Measurements from ENCODE around the gene FALEC.
"Not testable (repeated sequence)": the region's sequence is repeated elsewhere in the genome, so short reads cannot be mapped to it uniquely, and the experiment has no call there.

The FALEC gene

DNA sequence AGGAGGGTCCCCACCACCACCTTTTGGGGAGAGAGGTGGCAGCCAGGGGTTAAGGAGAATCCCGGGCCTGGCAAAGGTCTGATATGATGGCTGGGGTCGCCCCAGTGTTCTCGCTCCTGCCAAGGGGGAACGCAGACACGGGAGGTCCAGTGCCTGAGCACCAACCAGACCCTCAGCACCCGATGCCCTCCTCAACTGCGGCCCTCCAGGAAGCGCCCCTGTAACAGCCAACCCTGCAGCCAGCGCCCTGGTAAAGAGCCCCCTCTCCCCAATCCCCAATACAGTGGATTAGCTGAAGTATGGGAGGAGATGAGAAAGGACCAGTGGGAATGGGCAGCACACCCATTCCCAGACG lies 44.1 kb downstream of the FALEC start:
- Histone ChIP-seq H3K36me3 (ENCODE audit: control insufficient read depth, insufficient read depth, low read length) (peaks cover 15% of the 10 kb centered on the region), H3K4me3 (ENCODE audit: extremely low read depth, insufficient read depth, low read length, poor library complexity, severe bottlenecking) (no peak overlapping the region), H3K4me1 (ENCODE audit: control insufficient read depth, insufficient read depth, low read length, poor library complexity, severe bottlenecking) (peaks cover 43% of the 10 kb centered on the region), H3K9me3 (ENCODE audit: control insufficient read depth, low read length) (no peaks in the 10 kb centered on the region), H3K27ac (ENCODE audit: low read depth, low read length, severe bottlenecking) (no peak overlapping the region)
- 79 to 100% methylated on average over 2 to 6 of the region's 10 CpGs for WGBS, 2 experiments (ENCODE audit: insufficient coverage in 2 of 2)

DNA sequence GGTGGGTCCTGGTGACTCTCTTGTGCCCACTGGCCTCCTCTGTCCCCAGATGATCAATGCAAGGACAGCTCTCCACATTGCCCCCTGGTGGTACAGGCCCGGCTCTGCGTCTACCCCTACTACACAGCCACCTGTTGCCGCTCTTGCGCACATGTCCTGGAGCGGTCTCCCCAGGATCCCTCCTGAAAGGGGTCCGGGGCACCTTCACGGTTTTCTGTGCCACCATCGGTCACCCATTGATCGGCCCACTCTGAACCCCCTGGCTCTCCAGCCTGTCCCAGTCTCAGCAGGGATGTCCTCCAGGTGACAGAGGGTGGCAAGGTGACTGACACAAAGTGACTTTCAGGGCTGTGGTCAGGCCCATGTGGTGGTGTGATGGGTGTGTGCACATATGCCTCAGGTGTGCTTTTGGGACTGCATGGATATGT lies 44.5 kb downstream of the FALEC start:
- H3K27ac ChIP-seq (ENCODE audit: low read depth, low read length, severe bottlenecking) = no peak overlapping the region
- no peaks in the 10 kb centered on the region for H3K9me3 ChIP-seq (ENCODE audit: control insufficient read depth, low read length)
- H3K4me1 ChIP-seq (ENCODE audit: control insufficient read depth, insufficient read depth, low read length, poor library complexity, severe bottlenecking) = peaks cover 43% of the 10 kb centered on the region
- peaks cover 15% of the 10 kb centered on the region for H3K36me3 ChIP-seq (ENCODE audit: control insufficient read depth, insufficient read depth, low read length)
- 37 to 48% methylated on average over 9 of the region's 9 CpGs for WGBS, 2 experiments (ENCODE audit: insufficient coverage in 2 of 2)
- no peak overlapping the region for H3K4me3 ChIP-seq (ENCODE audit: extremely low read depth, insufficient read depth, low read length, poor library complexity, severe bottlenecking)

DNA sequence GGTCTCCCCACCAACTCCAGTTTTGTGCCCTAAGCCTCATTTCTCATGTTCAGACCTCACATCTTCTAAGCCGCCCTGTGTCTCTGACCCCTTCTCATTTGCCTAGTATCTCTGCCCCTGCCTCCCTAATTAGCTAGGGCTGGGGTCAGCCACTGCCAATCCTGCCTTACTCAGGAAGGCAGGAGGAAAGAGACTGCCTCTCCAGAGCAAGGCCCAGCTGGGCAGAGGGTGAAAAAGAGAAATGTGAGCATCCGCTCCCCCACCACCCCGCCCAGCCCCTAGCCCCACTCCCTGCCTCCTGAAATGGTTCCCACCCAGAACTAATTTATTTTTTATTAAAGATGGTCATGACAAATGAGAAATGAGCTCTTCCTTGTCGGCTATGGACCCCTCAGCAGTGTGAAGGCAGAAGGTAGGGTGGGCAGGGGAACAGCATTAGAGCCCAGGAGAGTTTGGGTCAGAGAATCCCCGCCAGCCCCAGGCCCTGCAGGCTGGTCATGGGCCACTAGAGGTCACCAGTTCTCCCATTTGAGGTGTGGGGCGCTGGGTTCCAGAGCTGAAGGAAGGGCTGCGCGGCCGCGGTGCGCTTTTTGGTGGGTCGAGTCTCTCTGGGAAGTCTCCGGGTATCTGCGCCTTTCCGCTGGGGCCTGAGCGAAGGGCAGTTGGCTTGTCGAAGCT lies 45.2 kb downstream of the FALEC start:
- Histone ChIP-seq H3K36me3 (ENCODE audit: control insufficient read depth, insufficient read depth, low read length) (peaks cover 8% of the 10 kb centered on the region), H3K4me3 (ENCODE audit: extremely low read depth, insufficient read depth, low read length, poor library complexity, severe bottlenecking) (peak overlapping the region; percentile 39), H3K27ac (ENCODE audit: low read depth, low read length, severe bottlenecking) (peak overlapping the region; percentile 100), H3K4me1 (ENCODE audit: control insufficient read depth, insufficient read depth, low read length, poor library complexity, severe bottlenecking) (peaks cover 44% of the 10 kb centered on the region), H3K9me3 (ENCODE audit: control insufficient read depth, low read length) (no peaks in the 10 kb centered on the region)
- 2 to 7% methylated on average over 10 to 15 of the region's 17 CpGs for WGBS, 2 experiments (ENCODE audit: insufficient coverage in 2 of 2)

DNA sequence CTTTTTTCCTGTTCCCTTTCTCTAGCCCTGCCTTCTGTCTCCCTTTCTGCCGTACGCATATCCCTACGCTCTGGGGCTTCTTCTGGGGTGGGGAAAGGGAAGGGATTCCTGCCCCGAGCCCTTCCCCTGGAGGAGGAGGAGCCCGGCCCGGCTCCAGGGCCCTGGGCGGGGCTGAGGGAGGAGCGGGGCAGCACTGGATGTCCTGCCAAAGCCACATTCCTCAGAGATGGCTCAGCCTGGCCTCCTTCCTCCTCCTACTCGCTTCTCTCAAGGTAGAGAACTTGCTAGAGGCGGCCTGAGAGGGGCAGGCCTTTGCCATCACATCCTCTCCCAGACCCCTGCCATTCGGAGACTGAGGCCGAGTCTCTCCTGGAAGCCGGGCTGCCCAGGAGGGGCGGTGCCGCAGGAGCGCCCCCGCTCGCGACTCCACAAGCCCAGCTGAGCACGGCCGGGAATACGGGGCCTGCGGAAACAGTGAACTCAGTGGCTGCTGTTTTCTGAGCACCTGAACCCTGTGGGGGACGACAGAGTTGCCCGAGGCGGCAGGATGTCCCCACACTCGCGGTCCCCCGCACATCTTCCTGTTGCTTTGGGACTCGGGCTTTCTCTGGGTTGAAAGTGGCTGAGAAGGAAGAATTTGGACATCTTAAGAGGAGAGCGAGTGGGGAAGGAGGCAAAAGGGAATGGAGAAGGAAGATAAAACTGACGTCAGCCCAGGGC lies 45.9 kb downstream of the FALEC start:
- H3K4me1 ChIP-seq (ENCODE audit: control insufficient read depth, insufficient read depth, low read length, poor library complexity, severe bottlenecking) = peaks cover 49% of the 10 kb centered on the region

DNA sequence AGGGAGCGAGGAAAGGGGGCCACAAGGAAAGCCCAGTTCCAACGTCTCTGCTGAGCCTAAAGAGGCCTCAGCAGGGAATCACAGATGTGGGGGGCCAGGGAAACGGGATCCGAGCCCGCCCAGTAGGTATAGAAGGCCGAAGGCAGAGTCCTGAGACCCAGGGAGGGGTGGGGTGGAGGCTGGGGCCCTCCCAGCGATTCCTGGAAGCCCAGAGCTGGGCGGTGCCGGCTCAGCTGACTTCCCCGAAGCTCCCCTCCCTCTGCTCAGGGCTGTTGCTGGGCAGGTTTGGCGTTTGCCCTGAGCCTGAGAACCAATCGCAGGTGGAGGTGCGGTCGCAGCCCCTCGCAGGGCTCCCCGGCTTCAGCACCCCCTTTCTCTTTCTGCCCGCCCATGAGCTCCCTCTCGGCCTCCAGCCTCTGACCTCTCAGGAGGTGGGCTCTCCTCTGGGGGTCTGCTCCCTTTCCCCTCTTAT lies 46.5 kb downstream of the FALEC start:
- Histone ChIP-seq H3K9me3 (ENCODE audit: control insufficient read depth, low read length) (no peaks in the 10 kb centered on the region), H3K36me3 (ENCODE audit: control insufficient read depth, insufficient read depth, low read length) (peaks cover 11% of the 10 kb centered on the region), H3K27ac (ENCODE audit: low read depth, low read length, severe bottlenecking) (peak overlapping the region; percentile 100), H3K4me3 (ENCODE audit: extremely low read depth, insufficient read depth, low read length, poor library complexity, severe bottlenecking) (peak overlapping the region; percentile 39), H3K4me1 (ENCODE audit: control insufficient read depth, insufficient read depth, low read length, poor library complexity, severe bottlenecking) (peaks cover 51% of the 10 kb centered on the region)
- 1 to 2% methylated on average over 15 to 17 of the region's 18 CpGs for WGBS, 2 experiments (ENCODE audit: insufficient coverage in 2 of 2)

More for the DNA sequence above, 45.9 kb downstream of the FALEC start:
- no peaks in the 10 kb centered on the region for H3K9me3 ChIP-seq (ENCODE audit: control insufficient read depth, low read length)
- peaks cover 9% of the 10 kb centered on the region for H3K36me3 ChIP-seq (ENCODE audit: control insufficient read depth, insufficient read depth, low read length)
- WGBS, 2 experiments (ENCODE audit: insufficient coverage in 2 of 2) = 0 to 2% methylated on average over 25 to 27 of the region's 32 CpGs
- peak overlapping the region; percentile 100 for H3K27ac ChIP-seq (ENCODE audit: low read depth, low read length, severe bottlenecking)
- H3K4me3 ChIP-seq (ENCODE audit: extremely low read depth, insufficient read depth, low read length, poor library complexity, severe bottlenecking) = peak overlapping the region; percentile 39

DNA sequence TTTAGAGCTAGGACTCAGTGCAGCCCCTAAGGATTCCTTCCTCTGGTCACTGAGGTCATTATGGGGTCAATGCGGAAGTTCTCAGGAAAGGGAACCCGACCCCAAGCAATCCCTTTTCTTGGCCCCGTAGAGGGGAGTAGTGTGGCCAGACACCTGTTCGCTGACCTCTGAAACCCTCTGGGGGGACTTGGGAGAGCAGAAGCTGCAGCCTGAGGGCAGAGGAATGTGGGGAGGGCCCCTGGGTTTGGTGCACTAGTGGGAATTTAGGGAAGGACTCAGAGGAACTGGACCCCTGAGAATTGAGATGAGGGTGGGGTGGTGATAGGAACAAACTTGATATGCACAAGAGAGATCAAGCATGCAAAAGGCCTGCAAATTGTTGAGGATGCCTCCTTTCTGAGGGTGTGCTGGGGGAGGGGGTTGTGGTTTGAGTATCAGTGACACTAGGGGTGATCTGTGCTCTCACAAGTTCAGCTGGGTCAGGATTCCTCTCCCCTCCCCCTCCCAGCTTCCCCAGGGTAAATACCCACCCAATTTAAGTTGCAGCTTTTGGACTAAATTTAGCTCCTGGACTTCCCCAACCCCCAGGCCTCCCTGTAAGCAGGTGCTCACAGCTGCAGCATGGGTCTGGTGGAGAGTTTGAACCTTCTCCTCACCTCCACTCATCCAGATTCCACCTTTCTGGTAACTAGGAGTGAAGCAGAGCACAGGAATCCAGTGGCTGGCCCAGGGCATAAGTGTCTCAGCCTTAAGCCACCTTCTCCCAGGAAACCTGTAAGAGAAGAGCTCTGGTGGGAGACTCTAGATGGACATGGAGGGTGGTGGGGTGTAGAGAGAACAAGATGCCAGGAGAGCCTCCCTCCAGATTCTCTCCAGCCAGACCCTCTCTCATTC lies 47.1 kb downstream of the FALEC start:
- Histone ChIP-seq H3K4me3 (ENCODE audit: extremely low read depth, insufficient read depth, low read length, poor library complexity, severe bottlenecking) (peak overlapping the region; percentile 39), H3K36me3 (ENCODE audit: control insufficient read depth, insufficient read depth, low read length) (peaks cover 8% of the 10 kb centered on the region), H3K9me3 (ENCODE audit: control insufficient read depth, low read length) (no peaks in the 10 kb centered on the region), H3K4me1 (ENCODE audit: control insufficient read depth, insufficient read depth, low read length, poor library complexity, severe bottlenecking) (peaks cover 53% of the 10 kb centered on the region), H3K27ac (ENCODE audit: low read depth, low read length, severe bottlenecking) (peak overlapping the region; percentile 100)
- 13 to 23% methylated on average over 3 of the region's 4 CpGs for WGBS, 2 experiments (ENCODE audit: insufficient coverage in 2 of 2)

DNA sequence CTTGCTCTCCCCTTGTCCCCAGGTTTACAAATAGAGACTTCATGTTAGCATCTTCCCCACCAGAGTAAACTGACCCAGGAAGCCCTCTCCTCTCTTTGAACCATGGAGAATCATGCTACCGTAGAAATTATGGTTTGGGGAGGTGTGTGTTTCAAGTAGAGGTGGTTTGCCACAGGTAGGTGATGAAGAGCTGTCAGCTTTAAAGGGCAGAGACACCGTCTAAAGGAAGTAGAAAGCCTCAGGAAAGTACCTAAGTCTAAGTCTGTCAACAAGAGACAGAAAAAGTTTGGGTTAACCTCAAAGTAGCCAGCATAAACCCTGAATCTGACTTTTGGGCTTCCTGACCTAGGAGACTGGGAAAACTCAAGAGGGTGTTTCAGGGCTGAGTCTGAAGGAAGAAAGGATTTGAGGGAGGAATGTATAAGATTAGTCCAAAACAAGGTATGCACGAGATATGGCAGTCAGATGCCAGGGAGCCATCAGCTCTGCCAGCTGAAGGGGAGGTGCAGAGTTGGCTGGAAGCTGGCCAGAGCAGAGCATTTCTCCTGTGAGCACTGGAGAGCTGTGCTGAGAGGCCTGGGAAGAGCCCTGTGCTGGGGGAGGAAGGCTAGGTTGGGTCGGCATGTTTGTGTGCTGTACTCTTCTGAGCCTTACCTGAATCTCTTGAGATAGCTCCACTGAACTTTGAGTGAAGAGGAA lies 47.9 kb downstream of the FALEC start:
- peak overlapping the region; percentile 100 for H3K27ac ChIP-seq (ENCODE audit: low read depth, low read length, severe bottlenecking)
- H3K4me1 ChIP-seq (ENCODE audit: control insufficient read depth, insufficient read depth, low read length, poor library complexity, severe bottlenecking) = peaks cover 60% of the 10 kb centered on the region
- peaks cover 8% of the 10 kb centered on the region for H3K36me3 ChIP-seq (ENCODE audit: control insufficient read depth, insufficient read depth, low read length)
- H3K4me3 ChIP-seq (ENCODE audit: extremely low read depth, insufficient read depth, low read length, poor library complexity, severe bottlenecking) = no peak overlapping the region
- 81 to 96% methylated on average over 3 to 4 of the region's 4 CpGs for WGBS, 2 experiments (ENCODE audit: insufficient coverage in 2 of 2)
- no peaks in the 10 kb centered on the region for H3K9me3 ChIP-seq (ENCODE audit: control insufficient read depth, low read length)

DNA sequence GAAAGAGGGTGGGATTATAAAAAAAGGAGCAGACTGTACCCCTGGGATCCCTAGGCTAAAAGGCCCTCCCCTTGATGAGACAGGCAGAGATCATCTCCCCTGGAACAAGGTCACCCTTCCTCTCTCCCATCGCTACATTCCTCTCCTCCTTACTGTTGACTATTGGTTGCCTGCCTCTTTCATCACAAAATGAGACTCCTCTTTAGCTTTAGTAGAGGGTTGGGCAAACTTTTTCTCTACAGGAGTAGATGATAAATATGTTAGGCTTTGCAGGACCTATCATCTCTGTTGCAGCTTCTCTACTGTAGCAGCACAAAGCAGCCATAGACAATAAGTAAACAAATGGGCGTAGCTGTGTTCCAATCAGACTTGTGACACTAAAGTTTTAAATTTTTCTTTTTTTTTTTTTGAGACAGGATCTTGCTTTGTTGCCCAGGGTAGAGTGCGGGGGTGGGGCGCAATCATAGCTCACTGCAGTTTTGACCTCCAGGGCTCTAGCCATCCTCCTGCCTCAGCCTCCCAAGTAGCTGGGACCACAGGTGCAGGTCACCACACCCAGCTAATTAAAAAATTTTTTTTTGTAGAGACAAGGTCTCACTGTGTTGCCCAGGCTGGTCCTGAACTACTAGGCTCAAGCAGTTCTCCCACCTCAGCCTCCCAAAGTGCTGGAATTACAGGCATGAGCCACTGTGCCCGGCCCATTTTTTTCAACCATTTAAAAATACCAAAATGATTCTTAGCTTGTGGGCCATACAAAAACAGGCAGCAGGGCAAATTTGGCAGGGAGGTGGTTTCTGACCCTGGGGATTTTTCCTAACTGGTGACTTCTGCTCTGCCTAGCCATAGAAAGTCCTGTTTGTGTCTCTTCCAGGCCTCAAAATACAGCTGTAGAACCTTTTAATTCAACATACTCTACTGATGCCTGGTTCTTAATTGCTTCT lies 48.8 kb downstream of the FALEC start:
- peak overlapping the region; percentile 100 for H3K27ac ChIP-seq (ENCODE audit: low read depth, low read length, severe bottlenecking)
- H3K4me1 ChIP-seq (ENCODE audit: control insufficient read depth, insufficient read depth, low read length, poor library complexity, severe bottlenecking) = peaks cover 62% of the 10 kb centered on the region
- no peaks in the 10 kb centered on the region for H3K9me3 ChIP-seq (ENCODE audit: control insufficient read depth, low read length)
- H3K4me3 ChIP-seq (ENCODE audit: extremely low read depth, insufficient read depth, low read length, poor library complexity, severe bottlenecking) = no peak overlapping the region
- H3K36me3 ChIP-seq (ENCODE audit: control insufficient read depth, insufficient read depth, low read length) = peaks cover 6% of the 10 kb centered on the region
- WGBS, 2 experiments (ENCODE audit: insufficient coverage in 2 of 2) = 100% methylated on average over 2 of the region's 5 CpGs; no CpG with 5 or more reads in 1 of the 2 experiments

DNA sequence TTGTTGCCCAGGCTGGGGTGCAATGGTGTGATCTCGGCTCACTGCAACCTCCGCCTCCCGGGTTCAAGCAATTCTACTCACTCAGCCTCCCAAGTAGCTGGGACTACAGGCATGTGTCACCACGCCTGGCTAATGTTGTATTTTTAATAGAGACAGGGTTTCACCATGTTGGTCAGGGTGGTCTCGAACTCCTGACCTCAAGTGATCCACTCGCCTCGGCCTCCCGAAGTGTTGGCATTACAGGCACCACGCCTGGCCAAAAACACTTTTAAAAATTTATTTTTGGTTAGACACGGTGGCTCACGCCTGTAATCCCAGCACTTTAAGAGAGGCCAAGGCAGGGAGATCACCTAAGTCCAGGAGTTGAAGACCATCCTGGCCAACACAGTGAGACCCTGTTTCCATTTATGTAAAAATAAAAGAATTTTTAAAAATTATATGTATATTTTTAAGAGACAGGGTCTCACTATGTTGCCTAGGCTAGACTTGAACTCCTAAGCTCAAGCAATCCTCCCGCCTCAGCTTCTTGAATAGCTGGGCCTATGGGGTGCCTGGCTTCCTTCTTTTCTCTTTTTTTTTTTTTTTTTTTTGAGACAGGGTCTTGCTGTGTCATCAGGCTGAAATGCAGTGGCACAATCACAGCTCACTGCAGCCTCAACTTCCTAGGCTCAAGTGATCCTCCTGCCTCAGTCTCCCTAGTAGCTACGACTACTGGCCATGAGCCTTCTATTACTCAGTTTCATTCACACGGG lies 49.9 kb downstream of the FALEC start:
- 95 to 97% methylated on average over 7 to 13 of the region's 14 CpGs for WGBS, 2 experiments (ENCODE audit: insufficient coverage in 2 of 2)
- H3K27ac ChIP-seq (ENCODE audit: low read depth, low read length, severe bottlenecking); H3K4me3 ChIP-seq (ENCODE audit: extremely low read depth, insufficient read depth, low read length, poor library complexity, severe bottlenecking); H3K9me3 ChIP-seq (ENCODE audit: control insufficient read depth, low read length); H3K36me3 ChIP-seq (ENCODE audit: control insufficient read depth, insufficient read depth, low read length): not testable (repeated sequence)
- peaks cover 67% of the 10 kb centered on the region for H3K4me1 ChIP-seq (ENCODE audit: control insufficient read depth, insufficient read depth, low read length, poor library complexity, severe bottlenecking)

Data from mesodermal cell (in vitro differentiated cells).